Thyroid gland (tissue), 4 donors: ENCODE results near the gene GMEB2.

Source experiments
- POLR2A ChIP-seq, 2 donors: fragments of 450-650 bp; IDR thresholded peaks; one replicate each; pipeline ENCODE4 v1.6.1; 2017; ENCODE audit warnings: antibody characterized with exemption in 2 of 2, mild to moderate bottlenecking in 2 of 2, moderate library complexity in 1 of 2
- TF ChIP-seq, protein P1 (sequence below), 6 experiments: fragments of 200-600 bp in 3 of 6; fragments of 450-650 bp in 3 of 6; sonication (generic) in 3 of 6; IDR thresholded peaks; one replicate each; pipeline ENCODE4 v1.5.1; 2016 to 2019; ENCODE audit warnings: antibody characterized with exemption in 6 of 6, mild to moderate bottlenecking in 2 of 6, inconsistent platforms in 1 of 6, moderate library complexity in 1 of 6

DNA sequence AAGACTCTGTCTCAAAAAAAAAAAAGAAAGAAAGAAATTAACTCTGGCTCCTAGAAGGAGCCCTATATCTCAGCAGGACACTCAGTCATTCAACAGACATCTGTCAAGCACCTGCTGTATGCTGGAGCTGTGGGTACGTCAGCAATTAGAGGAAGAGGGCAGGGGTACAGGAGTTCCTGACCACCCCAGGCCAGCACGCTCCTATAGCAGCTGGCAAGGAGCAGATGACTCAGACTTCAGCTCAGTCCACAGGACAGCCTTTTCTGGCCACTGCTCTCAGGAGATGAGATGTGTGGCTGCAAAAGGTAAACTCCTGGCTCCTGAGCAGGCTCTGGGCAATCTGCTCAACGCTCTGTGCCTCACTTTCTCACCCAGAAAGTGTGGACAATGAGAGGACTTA, 29.6 kb upstream of the GMEB2 start:
- no peak for TF ChIP-seq POLR2A (IDR thresholded peaks at IDR 0.05)
- TF ChIP-seq, protein P1, sequence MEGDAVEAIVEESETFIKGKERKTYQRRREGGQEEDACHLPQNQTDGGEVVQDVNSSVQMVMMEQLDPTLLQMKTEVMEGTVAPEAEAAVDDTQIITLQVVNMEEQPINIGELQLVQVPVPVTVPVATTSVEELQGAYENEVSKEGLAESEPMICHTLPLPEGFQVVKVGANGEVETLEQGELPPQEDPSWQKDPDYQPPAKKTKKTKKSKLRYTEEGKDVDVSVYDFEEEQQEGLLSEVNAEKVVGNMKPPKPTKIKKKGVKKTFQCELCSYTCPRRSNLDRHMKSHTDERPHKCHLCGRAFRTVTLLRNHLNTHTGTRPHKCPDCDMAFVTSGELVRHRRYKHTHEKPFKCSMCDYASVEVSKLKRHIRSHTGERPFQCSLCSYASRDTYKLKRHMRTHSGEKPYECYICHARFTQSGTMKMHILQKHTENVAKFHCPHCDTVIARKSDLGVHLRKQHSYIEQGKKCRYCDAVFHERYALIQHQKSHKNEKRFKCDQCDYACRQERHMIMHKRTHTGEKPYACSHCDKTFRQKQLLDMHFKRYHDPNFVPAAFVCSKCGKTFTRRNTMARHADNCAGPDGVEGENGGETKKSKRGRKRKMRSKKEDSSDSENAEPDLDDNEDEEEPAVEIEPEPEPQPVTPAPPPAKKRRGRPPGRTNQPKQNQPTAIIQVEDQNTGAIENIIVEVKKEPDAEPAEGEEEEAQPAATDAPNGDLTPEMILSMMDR (IDR thresholded peaks at IDR 0.05) = no peak
